Measurements from ENCODE around the gene IHH. TPM values are rescaled to one million over a fixed set of nuclear protein-coding genes. Genes with fewer than 3 reads are reported as not detected.

IHH gene
- total RNA-seq, 2 experiments from 2014 or later = not detected

- ChIA-PET POLR2A (no interaction called here), CTCF (interaction anchor here (0.7 to 9.1 kb wide), 10 partner anchors 11 to 128 kb away, joined by 3 to 135 read pairs (median 4); partner anchors contain the start of gene CFAP65)
- Mint-ChIP-seq H3K36me3 (ENCODE audit: low read depth) (no peaks in the 10 kb centered on the region), H3K4me1 (ENCODE audit: low read depth) (no peaks in the 10 kb centered on the region), H3K4me3 (no peak overlapping the region), H3K27ac (no peak overlapping the region), H3K27me3 (peaks cover 10% of the 10 kb centered on the region), H3K9me3 (no peaks in the 10 kb centered on the region)
- ATAC-seq (no peak), DNase-seq (no peak)
- TF ChIP-seq CTCF (IDR thresholded peaks at IDR 0.05) = no peak
- intact Hi-C loops (cut with micrococcal nuclease) = no loop called here
Observed at GRCh38 chr2:219027511-219028055, 33.1 kb downstream of the IHH start.

- intact Hi-C loops (cut with micrococcal nuclease) = no loop called here
- DNase-seq = no peak
- TF ChIP-seq CTCF (IDR thresholded peaks at IDR 0.05) = no peak
- ATAC-seq = no peak
- Mint-ChIP-seq H3K4me1 (ENCODE audit: low read depth) (no peaks in the 10 kb centered on the region), H3K27me3 (peaks cover 6% of the 10 kb centered on the region), H3K27ac (no peak overlapping the region), H3K36me3 (ENCODE audit: low read depth) (no peaks in the 10 kb centered on the region), H3K4me3 (no peak overlapping the region), H3K9me3 (no peaks in the 10 kb centered on the region)
- CTCF ChIA-PET = interaction anchor here (0.7 to 9.1 kb wide), 8 partner anchors 14 to 129 kb away, joined by 3 to 135 read pairs (median 4); partner anchors contain the start of gene CFAP65
- POLR2A ChIA-PET = no interaction called here
Observed at GRCh38 chr2:219026946-219027345, 33.8 kb downstream of the IHH start.

GRCh38 chr2:219025637-219026585 lies 34.8 kb downstream of the IHH start:
- Mint-ChIP-seq H3K36me3 (ENCODE audit: low read depth) (no peaks in the 10 kb centered on the region), H3K9me3 (no peaks in the 10 kb centered on the region), H3K27ac (no peak overlapping the region), H3K4me3 (no peak overlapping the region), H3K4me1 (ENCODE audit: low read depth) (no peaks in the 10 kb centered on the region), H3K27me3 (peaks cover 5% of the 10 kb centered on the region)
- TF ChIP-seq CTCF (IDR thresholded peaks at IDR 0.05) = no peak
- no peak for ATAC-seq
- CTCF ChIA-PET = interaction anchor here (0.9 to 9.1 kb wide), 6 partner anchors 15 to 130 kb away, joined by 3 to 135 read pairs (median 4); no protein-coding TSS in a partner anchor
- intact Hi-C loops (cut with micrococcal nuclease) = no loop called here
- DNase-seq = no peak
- POLR2A ChIA-PET = no interaction called here

- H3K9me3 Mint-ChIP-seq = no peaks in the 10 kb centered on the region
- no peaks in the 10 kb centered on the region for H3K36me3 Mint-ChIP-seq (ENCODE audit: low read depth)
- no peak for TF ChIP-seq CTCF (IDR thresholded peaks at IDR 0.05)
- H3K4me3 Mint-ChIP-seq = no peak overlapping the region
- no peaks in the 10 kb centered on the region for H3K4me1 Mint-ChIP-seq (ENCODE audit: low read depth)
- ChIA-PET CTCF (interaction anchor here (4.4 kb wide), 1 partner anchor 43 kb away, joined by 16 read pairs; no protein-coding TSS in a partner anchor), POLR2A (interaction anchor here (1.3 kb wide), 1 partner anchor 18 kb away, joined by 3 read pairs; no protein-coding TSS in a partner anchor)
- no peaks in the 10 kb centered on the region for H3K27me3 Mint-ChIP-seq
- DNase-seq (no peak), ATAC-seq (no peak)
- H3K27ac Mint-ChIP-seq = no peak overlapping the region
- intact Hi-C loops (cut with micrococcal nuclease) = no loop called here
Observed at GRCh38 chr2:219024059-219024458, 36.7 kb downstream of the IHH start.
